ENCODE data around the gene PDLIM3.

Gene PDLIM3

DNA sequence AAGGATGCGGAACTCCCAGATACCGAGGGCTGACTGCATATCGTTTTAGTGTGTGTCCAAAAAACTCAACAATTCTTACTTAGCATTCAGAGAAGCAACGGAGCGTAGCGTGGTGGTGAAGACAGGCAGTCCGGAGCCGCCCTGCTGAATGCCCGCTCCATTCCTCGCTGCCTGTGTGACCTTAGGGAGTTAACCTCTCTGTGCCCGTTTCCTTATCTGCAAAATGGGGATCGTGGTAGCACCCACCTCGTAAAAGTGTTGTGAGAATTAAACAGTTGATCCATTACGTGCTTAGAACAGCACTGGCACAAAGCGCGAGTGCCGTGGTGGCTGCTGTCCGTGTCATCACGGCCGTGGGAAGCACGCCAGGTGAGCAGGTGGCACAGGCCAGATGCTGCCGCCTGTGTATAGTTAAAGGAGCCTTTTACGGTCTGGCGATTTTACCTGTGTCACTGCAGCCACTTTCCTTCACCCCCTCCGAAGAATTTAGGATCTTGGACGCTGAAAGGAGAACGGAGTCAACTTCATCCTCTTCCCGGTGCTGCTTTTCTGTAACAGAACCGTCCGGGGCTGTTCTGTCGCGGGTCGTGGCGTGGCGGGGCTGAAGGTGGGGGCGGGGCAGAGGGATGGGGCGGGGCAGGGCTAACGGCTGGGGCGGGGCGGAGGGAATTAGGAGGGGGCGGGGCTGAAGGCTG lies 64.7 kb downstream of the PDLIM3 start:
- peak; percentile 14 to 73 for DNase-seq (ENCODE audit: low read depth in 1 of 2, low spot score in 1 of 2)
- in situ Hi-C loops (cut with HindIII; ENCODE audit: low pct_unique_long_range_greater_than_20kb, low sequenced_read_pairs), result no loop called here
- no peak for TF ChIP-seq JUND (IDR thresholded peaks at IDR 0.05; ENCODE audit: low read depth)

DNA sequence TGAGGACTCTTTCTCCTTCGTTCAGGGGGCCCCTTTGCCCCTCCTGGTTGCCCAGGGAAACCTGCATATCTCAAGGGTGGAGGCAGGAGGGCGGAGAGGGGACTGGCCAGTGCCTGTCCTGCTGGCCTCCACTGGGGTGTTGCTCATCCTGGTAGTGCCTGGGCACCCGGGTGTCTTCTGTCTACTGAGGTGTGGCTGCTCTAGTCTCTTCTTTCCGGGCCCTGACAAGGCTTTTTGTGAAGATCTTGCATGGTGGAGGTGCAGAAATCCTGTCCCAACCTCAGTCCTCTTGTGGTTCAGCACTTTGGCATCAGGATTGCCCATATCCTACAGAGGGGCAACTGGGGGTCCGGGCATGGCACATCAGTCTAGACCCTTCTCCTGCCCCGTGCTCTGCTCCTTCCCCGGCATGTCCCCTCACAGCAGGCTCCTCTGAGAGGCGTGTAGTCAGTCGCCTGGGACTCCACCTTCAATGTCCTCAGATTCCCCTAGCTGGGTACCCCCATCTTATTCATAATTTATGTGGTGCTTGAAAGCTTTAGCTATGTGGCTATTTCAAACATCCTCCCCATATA lies 65.6 kb downstream of the PDLIM3 start:
- in situ Hi-C loops (cut with HindIII; ENCODE audit: low pct_unique_long_range_greater_than_20kb, low sequenced_read_pairs), result no loop called here
- DNase-seq (ENCODE audit: low read depth in 1 of 2, low spot score in 1 of 2), result no peak
- no peak for TF ChIP-seq JUND (IDR thresholded peaks at IDR 0.05; ENCODE audit: low read depth)

DNA sequence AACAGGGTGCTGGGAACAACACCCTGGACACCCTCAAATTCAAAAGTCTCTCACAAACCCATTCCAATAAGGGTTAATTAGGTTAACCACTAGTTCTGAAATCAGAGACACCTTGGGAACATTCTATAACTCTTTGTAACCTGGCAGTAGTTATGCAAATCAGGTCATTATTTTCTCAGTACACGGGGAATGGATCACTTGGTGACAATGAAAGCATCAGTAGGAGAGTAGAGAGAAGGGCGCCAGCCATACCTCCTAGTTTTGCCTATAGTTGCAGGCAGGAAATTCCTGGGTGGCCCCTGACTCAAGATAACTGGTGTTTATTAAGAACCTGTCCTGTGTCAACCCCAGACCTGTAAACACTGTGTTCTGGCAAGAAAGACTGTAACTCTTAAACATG lies 66.3 kb downstream of the PDLIM3 start:
- no peak for DNase-seq (ENCODE audit: low read depth in 1 of 2, low spot score in 1 of 2)
- in situ Hi-C loops (cut with HindIII; ENCODE audit: low pct_unique_long_range_greater_than_20kb, low sequenced_read_pairs), result no loop called here

DNA sequence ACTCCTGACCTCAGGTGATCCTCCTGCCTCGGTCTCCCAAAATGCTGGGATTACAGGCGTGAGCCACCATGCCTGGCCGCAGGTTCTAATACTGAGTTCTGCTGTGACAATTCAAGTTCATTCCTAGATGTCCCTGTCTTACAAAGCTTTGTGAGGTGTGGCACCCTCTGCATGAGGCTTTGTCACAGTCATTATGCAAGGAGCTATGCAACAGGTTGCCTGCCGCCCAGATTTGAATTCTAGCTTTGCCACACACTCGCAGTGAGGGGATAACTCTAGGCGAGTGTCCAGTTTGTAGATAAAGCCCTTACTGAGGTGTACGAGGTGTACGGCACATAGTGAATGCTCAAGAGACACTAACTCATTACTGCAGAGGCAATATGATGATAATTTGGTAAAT lies 67.3 kb downstream of the PDLIM3 start:
- no peak for TF ChIP-seq JUND (IDR thresholded peaks at IDR 0.05; ENCODE audit: low read depth)
- DNase-seq (ENCODE audit: low read depth in 1 of 2, low spot score in 1 of 2), result no peak
- in situ Hi-C loops (cut with HindIII; ENCODE audit: low pct_unique_long_range_greater_than_20kb, low sequenced_read_pairs), result no loop called here

More for the DNA sequence above, 66.3 kb downstream of the PDLIM3 start:
- TF ChIP-seq JUND (IDR thresholded peaks at IDR 0.05; ENCODE audit: low read depth), result no peak

DNA sequence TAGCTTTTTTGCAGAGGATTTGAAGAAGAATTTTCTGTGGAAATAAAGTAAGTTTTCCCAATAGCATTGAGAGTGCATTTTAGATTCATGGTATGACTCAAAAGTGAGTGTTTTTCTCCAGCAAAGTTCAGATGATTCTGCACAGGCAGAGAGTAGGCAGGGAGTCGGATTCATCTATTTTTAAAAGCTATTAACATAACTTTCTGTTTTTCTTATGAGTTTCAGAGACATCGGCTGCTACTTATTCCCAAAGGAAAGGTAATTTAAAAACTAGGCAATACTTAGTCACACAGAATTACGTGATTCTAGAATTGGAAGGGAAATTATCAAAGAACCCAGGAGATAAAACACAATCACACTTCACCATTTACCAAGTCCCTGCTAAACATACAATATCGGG lies 68.2 kb downstream of the PDLIM3 start:
- in situ Hi-C loops (cut with HindIII; ENCODE audit: low pct_unique_long_range_greater_than_20kb, low sequenced_read_pairs), result no loop called here
- DNase-seq (ENCODE audit: low read depth in 1 of 2, low spot score in 1 of 2), result no peak
- no peak for TF ChIP-seq JUND (IDR thresholded peaks at IDR 0.05; ENCODE audit: low read depth)

DNA sequence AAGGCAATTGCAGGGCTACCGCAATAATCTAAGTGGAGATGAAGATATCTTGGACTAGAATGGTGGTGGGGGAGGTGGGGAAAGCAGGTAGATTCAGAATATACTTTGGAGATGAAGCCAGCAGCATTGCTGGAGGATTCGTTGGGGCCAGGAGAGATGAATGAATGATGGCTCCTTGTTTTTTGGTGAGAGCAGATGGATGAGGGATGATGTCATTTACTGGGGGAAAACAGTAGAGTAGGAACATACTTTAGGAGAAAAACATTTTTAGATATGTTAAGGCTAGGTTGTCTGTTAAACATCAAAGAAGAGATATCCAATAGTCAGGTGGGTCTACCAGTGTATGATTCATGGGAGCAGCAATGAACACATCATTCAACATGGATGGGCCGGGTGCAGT lies 69.6 kb downstream of the PDLIM3 start:
- DNase-seq (ENCODE audit: low read depth in 1 of 2, low spot score in 1 of 2), result no peak
- no peak for TF ChIP-seq JUND (IDR thresholded peaks at IDR 0.05; ENCODE audit: low read depth)
- in situ Hi-C loops (cut with HindIII; ENCODE audit: low pct_unique_long_range_greater_than_20kb, low sequenced_read_pairs), result no loop called here

DNA sequence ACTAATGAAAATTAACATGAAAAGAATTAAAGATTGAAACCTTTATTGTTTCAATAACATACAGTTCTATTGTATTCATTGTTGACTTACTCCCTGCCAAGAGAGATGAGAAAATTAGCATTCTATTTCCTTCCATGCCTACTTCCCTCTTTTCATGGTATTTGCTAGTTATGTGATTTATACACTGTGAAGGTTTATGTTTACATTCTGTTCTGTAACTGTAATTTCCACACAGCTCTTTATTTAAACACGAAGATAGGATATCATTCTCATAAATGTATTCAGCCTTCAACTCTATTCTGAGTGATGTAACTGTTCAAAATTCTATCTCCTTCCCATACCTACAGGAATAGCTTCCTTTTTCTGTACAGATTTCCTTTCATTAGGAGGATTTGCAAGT lies 70.4 kb downstream of the PDLIM3 start:
- in situ Hi-C loops (cut with HindIII; ENCODE audit: low pct_unique_long_range_greater_than_20kb, low sequenced_read_pairs), result no loop called here
- no peak for DNase-seq (ENCODE audit: low read depth in 1 of 2, low spot score in 1 of 2)
- TF ChIP-seq JUND (IDR thresholded peaks at IDR 0.05; ENCODE audit: low read depth), result no peak

DNA sequence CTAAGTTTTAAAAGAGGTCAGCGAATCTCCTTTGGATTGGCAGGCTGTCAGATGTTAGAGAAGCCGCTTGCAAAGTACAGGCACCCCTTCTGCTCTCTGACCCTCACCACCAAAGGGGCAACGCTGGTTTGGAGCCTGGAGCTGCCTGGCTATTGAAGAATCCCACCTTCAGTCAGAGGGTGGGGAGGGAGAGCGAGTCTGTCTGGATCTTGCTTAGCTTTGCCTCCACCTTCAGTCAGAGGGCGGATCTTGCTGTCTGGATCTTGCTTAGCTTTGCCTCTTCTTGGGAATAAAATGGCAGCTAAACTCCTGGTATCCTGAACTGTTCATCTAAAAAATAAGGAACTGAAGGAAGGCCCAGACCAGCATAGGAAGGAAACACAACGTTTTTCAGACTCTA lies 71.1 kb downstream of the PDLIM3 start:
- in situ Hi-C loops (cut with HindIII; ENCODE audit: low pct_unique_long_range_greater_than_20kb, low sequenced_read_pairs), result no loop called here
- TF ChIP-seq JUND (IDR thresholded peaks at IDR 0.05; ENCODE audit: low read depth), result no peak
- no peak for DNase-seq (ENCODE audit: low read depth in 1 of 2, low spot score in 1 of 2)

DNA sequence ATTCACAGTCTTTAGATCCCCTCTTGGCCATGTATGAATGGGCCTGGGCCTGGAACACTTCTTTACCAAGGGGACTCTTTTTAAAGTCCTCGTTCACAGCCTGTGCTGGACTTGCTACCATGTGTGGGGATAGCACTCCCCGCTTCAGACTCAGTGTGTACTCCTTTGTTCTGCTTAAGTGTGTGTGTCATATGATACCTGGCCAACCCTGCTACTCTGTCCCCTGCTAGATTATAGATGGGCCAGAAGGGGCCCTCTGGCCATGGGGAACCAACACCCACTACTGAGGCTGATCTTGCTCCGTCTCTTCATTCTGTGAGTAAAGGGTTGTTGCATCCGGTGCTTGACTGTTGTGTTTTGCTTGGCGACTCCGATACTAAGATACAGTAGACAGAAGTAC lies 71.8 kb downstream of the PDLIM3 start:
- in situ Hi-C loops (cut with HindIII; ENCODE audit: low pct_unique_long_range_greater_than_20kb, low sequenced_read_pairs), result no loop called here
- no peak for DNase-seq (ENCODE audit: low read depth in 1 of 2, low spot score in 1 of 2)
- no peak for TF ChIP-seq JUND (IDR thresholded peaks at IDR 0.05; ENCODE audit: low read depth)

DNA sequence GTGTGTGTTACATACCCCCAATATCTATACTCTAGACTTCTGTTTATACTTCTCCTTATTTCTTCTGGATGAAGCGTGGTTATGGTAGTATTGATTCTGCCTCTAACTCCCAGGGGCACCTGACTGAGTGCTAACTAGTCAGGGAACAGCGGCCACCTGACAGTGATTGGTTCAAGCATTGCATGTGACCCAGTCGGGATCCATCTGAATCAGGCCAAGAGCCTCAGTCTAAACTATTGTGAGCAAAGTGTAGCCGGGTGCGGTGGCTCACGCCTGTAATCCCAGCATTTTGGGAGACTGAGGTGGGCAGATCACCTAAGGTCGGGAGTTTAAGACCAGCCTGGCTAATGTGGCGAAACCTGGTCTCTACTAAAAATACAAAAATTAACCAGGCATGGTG lies 73.7 kb downstream of the PDLIM3 start:
- DNase-seq (ENCODE audit: low read depth in 1 of 2, low spot score in 1 of 2), result no peak
- TF ChIP-seq JUND (IDR thresholded peaks at IDR 0.05; ENCODE audit: low read depth), result no peak

DNA sequence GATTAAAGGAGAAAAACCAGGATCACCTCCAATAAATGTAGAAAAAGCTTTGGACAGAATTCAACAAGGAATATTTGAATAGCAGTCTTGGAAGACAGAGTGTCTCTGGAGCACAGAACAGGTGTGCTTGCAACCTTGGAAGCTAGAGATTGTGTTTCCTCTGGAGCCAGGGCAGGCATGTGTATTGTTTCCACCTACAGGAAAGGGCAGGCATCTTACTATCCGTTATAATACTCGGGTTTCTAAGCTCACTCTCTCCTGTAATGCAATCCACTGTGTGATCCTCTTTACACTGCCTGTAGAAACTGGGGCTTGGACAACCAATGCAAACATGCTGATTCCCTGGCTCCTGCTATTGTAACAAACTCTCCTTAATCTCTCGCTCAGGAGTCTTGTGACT lies 78.2 kb downstream of the PDLIM3 start:
- in situ Hi-C loops (cut with HindIII; ENCODE audit: low pct_unique_long_range_greater_than_20kb, low sequenced_read_pairs), result no loop called here

More for the DNA sequence above, 73.7 kb downstream of the PDLIM3 start:
- in situ Hi-C loops (cut with HindIII; ENCODE audit: low pct_unique_long_range_greater_than_20kb, low sequenced_read_pairs), result no loop called here

DNA sequence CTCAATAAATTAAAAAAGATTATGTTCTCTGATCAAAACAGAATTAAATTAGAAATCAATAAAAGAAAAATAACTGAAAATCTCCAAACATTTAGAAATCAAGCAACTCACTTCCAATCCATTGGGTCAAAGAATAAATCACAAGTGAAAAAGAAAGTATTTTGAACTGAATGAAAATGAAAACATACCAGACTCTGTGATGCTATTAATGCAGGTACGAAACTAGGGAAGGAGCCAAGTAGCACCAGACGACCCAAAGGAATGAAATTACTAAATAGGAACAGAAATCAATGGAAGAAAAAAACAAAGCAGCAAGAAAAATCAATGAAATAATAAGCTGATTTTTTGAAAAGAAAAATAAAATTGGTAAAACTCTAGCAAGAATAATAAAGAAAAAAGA lies 79.2 kb downstream of the PDLIM3 start:
- DNase-seq (ENCODE audit: low read depth in 1 of 2, low spot score in 1 of 2), result no peak
- in situ Hi-C loops (cut with HindIII; ENCODE audit: low pct_unique_long_range_greater_than_20kb, low sequenced_read_pairs), result no loop called here
- no peak for TF ChIP-seq JUND (IDR thresholded peaks at IDR 0.05; ENCODE audit: low read depth)

More for the DNA sequence above, 78.2 kb downstream of the PDLIM3 start:
- no peak for TF ChIP-seq JUND (IDR thresholded peaks at IDR 0.05; ENCODE audit: low read depth)
- DNase-seq (ENCODE audit: low read depth in 1 of 2, low spot score in 1 of 2), result peak in 1 of 2 experiments; percentile 25

Measured in T47D (cell line).